Subcutaneous adipose tissue (tissue), 4 donors: ENCODE data around the gene CACNA1H. TPM values are rescaled to one million over a fixed set of nuclear protein-coding genes. Genes with fewer than 3 reads are reported as not detected.

Experiments
- total RNA-seq, 4 donors: library from RNA; depleted of rRNA; stranded (reverse); fragments of >200 nt; gene quantifications; one replicate each; pipeline ENCODE4 v1.1.0, GENCODE V29; 2016
- TF ChIP-seq, protein P1 (sequence below): fragments of 450-650 bp; IDR thresholded peaks from one replicate; pipeline ENCODE4 v1.5.1; 2016; ENCODE audit warnings: low read depth, mild to moderate bottlenecking, control low read depth, antibody characterized with exemption, moderate library complexity

The CACNA1H gene
- total RNA-seq, 4 donors from 2014 or later = 0.51 to 13.9 (median 3.1) TPM

DNA sequence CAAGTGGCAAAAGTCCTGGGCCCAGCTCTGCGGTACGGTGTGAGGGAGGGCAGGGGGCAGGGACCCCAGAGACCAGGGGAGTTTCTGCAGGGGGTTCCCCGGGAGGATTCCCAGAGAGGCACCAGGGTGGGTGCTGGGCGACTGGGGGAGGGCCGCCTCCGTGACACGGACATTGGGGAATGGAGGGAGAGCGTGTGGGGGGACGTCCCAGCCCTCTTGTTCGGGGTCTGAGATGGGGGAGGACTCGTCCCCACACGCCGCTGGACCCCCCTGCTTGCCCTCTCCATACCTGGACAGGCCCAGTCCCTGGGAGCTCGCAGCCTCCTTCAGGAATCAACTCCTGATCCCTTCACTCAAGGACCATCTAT is 30.5 kb upstream of the CACNA1H start:
- TF ChIP-seq, protein P1, sequence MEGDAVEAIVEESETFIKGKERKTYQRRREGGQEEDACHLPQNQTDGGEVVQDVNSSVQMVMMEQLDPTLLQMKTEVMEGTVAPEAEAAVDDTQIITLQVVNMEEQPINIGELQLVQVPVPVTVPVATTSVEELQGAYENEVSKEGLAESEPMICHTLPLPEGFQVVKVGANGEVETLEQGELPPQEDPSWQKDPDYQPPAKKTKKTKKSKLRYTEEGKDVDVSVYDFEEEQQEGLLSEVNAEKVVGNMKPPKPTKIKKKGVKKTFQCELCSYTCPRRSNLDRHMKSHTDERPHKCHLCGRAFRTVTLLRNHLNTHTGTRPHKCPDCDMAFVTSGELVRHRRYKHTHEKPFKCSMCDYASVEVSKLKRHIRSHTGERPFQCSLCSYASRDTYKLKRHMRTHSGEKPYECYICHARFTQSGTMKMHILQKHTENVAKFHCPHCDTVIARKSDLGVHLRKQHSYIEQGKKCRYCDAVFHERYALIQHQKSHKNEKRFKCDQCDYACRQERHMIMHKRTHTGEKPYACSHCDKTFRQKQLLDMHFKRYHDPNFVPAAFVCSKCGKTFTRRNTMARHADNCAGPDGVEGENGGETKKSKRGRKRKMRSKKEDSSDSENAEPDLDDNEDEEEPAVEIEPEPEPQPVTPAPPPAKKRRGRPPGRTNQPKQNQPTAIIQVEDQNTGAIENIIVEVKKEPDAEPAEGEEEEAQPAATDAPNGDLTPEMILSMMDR = no peak

DNA sequence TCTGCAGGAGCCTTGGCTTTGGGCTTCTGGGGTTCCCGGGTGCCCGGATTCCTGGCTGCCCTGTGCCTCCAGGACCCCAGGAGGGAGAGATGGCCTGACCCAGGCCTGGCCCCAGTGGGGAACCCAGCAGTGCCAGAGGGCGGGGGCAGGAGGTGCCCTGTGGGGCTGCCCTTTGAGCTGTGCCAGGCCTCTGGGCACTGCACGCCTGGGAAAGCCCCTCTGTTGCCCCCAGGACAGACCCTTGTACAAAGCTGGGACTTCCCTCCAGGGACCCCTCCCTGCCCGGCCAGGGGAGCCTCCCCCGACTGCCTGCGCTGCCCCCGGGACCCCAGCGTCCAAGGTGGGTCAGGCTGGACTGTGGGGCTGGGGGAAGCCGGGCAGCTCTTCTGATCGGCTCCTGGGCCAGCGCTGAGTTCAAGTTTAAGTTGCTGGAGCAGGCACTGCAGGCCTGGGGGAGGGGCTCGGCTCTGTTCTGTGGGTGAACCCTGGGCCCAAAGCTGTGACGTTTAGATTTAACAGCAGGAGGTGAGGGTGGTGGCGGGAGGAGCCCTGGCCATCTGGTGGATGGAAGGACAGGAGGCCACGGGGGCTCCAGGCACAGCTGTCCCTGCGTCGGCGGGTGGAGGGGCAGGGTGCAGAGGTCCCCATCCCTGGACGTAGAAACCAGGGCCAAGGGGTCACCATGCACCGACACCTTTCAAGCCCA is 29.2 kb upstream of the CACNA1H start:
- TF ChIP-seq, protein P1 = no peak

DNA sequence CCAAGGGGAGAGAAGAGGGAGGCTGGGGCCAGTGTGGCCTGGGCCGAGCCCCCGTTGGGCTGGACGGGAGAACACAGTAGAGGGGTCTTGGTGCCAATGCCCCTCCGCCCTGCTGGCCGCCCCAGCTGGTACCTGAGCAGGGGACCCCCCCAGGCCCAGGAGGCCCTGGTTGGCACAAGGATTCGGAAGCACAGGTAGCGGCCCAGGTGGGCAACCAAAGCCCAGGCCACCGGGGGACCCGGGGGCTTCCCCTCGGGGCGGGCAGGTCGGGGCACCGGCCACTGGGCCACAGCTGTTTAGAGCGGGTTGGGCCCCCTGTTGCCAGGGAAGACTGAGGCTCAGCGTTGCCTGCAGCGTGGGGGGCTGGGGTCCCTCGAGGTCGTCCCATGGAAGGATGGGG is 28.6 kb upstream of the CACNA1H start:
- TF ChIP-seq, protein P1 = no peak

DNA sequence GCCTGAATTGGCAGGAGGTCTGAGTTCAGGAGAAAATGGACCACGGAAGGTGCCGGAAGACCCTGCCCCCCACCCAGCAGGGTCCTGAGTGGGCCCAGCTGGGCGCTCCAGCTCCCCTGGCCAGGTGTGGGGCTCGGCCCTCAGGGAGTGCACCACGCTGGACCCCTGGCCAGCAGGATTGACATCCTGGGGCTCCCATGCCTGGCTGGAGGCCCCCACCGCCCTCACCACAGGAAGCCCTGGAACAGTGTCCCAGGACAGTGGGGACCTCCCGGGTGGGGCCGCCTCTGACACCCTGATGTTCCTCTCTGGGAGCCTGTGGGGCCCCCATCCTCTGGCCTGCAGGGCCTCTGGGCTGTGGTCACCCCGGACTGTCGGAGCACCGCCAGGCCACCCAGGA is 28.1 kb upstream of the CACNA1H start:
- TF ChIP-seq, protein P1 = no peak

DNA sequence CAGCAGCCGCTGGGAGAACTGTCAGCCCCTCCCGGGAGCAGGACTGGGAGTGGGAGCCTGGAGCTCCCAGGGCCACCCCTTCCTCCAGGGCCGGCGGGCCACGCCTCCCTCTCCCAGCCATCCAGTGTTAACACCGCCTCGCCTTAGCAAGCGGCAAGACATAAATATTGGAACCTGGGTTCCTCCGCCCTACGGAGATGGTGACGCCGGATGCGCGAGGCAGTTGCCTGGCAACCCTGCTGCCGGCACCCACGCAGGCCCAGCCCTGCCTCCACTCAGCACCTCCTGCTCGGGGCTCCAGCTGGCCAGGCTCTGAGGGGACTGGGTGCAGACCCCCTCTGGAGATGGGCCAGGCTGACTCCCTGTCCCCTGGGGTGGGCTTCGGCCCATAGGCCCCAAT is 27.4 kb upstream of the CACNA1H start:
- TF ChIP-seq, protein P1 = no peak

DNA sequence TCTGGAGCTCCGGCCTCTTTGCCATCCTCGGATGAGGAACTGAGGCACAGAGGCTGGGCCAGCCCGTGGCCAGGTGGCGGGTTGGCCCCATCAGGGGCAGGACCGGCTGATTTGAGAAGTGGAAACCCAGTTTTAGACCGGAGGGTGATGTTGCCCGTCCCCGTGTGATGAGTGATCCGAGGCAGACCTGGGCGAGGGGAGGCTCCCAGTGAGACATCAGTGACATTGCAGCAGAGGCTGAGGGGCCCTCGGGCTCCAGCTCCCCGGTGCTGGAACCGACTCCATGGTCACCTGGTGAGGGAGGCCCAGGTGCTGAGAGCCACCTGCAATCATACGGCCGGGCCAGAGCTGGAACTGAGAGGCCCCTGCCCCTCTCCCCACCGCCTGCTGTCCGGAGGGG is 26.9 kb upstream of the CACNA1H start:
- TF ChIP-seq, protein P1 = no peak

DNA sequence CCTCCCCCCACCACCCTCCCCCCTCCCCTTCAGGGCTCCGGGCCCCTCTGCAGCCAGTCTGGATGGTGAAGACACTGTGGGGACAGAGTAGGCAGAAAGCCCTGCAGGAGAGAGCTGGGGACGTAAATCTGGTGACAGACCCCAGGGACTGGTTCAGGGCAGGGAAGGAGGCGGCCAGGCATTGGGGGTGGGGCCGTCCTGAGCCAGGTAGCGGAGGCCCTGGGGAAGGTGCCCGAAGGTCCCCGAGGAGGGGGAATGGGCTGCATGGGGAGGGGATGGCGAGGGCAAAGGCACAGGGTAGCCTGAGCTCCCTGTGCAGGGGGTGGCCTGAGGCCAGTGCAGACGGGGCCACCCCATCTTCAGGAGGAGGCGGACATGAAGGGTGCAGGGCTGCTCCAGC is 26.3 kb upstream of the CACNA1H start:
- TF ChIP-seq, protein P1 = no peak
